Breast epithelium (tissue), 4 donors: ENCODE measurements around the gene ID4. TPM values are rescaled to one million over a fixed set of nuclear protein-coding genes. Genes with fewer than 3 reads are reported as not detected.

Experiments
- DNase-seq, 2 donors: peaks; one replicate each; pipeline ENCODE4 v3.0.0-alpha.2; 2019; ENCODE audit warnings: low spot score in 2 of 2
- H3K27ac ChIP-seq, 2 donors: fragments of 200-600 bp; sonication (generic) in 1 of 2; one replicate each; pipeline ENCODE4 v1.5.1; 2016 to 2019; ENCODE audit warnings: mild to moderate bottlenecking in 1 of 2
- H3K27me3 ChIP-seq, 2 donors: fragments of 200-600 bp; sonication (generic) in 1 of 2; one replicate each; pipeline versions ENCODE4 v1.5.1 to v1.6.0; 2017 to 2019; ENCODE audit warnings: control low read depth in 1 of 2, mild to moderate bottlenecking in 1 of 2
- H3K36me3 ChIP-seq: fragments of 200-600 bp; one replicate; pipeline ENCODE4 v1.5.1; 2019
- H3K4me1 ChIP-seq, 2 donors: fragments of 200-600 bp; sonication (generic); one replicate each; pipeline ENCODE4 v1.5.1; 2016 to 2019; ENCODE audit warnings: control low read depth in 1 of 2
- H3K4me3 ChIP-seq, 3 donors: fragments of 200-600 bp; sonication (generic); 1 replicate in 2 of 3; 2 replicates in 1 of 3; pipeline ENCODE4 v1.5.1; 2016 to 2019; ENCODE audit warnings: mild to moderate bottlenecking in 3 of 3, moderate library complexity in 2 of 3
- H3K9me3 ChIP-seq, 2 donors: fragments of 200-600 bp; sonication (generic) in 1 of 2; one replicate each; pipeline ENCODE4 v1.5.1; 2016 to 2019; ENCODE audit warnings: control low read depth in 1 of 2
- CTCF ChIP-seq, 3 donors: fragments of 450-650 bp; IDR thresholded peaks; one replicate each; pipeline ENCODE4 v1.5.1; 2016 to 2017; ENCODE audit warnings: antibody characterized with exemption in 3 of 3, mild to moderate bottlenecking in 3 of 3, moderate library complexity in 3 of 3
- POLR2A ChIP-seq: fragments of 450-650 bp; IDR thresholded peaks from one replicate; pipeline ENCODE4 v1.6.1; 2016; ENCODE audit warnings: antibody characterized with exemption, mild to moderate bottlenecking, moderate library complexity
- POLR2AphosphoS5 ChIP-seq, 3 donors: sonication (generic); formaldehyde crosslinking; IDR thresholded peaks; one replicate each; pipeline ENCODE4 v1.6.1; 2017; ENCODE audit warnings: antibody characterized with exemption in 3 of 3
- intact Hi-C: fragments of 100-400 bp; cut with DNase I; formaldehyde crosslinking; loops from one replicate; pipeline ENCODE4 v1.15.1; 2023; ENCODE audit warnings: low total_unique reads
- total RNA-seq, 3 donors: library from RNA; depleted of rRNA; stranded (reverse); fragments of >200 nt; gene quantifications; one replicate each; pipeline ENCODE4 v1.1.0, GENCODE V29; 2016

The ID4 gene
- total RNA-seq, 3 donors from 2014 or later: 45.9 to 92.9 (median 57.1) TPM

GRCh38 chr6:19873031-19873430 is 35.9 kb downstream of the ID4 start:
- no peak for DNase-seq
- no peaks in the 10 kb centered on the region for H3K36me3 ChIP-seq
- no peaks in the 10 kb centered on the region for H3K27me3 ChIP-seq
- no peak overlapping the region for H3K4me3 ChIP-seq
- TF ChIP-seq CTCF (IDR thresholded peaks at IDR 0.05) (no peak), POLR2AphosphoS5 (IDR thresholded peaks at IDR 0.05) (no peak), POLR2A (no peak)
- H3K9me3 ChIP-seq: no peaks in the 10 kb centered on the region
- no peak overlapping the region for H3K27ac ChIP-seq
- no peaks in the 10 kb centered on the region for H3K4me1 ChIP-seq
- intact Hi-C loops: no loop called here

GRCh38 chr6:19876672-19877071 is 39.5 kb downstream of the ID4 start:
- H3K36me3 ChIP-seq: no peaks in the 10 kb centered on the region
- no peak for TF ChIP-seq CTCF (IDR thresholded peaks at IDR 0.05)
- TF ChIP-seq POLR2A: no peak
- TF ChIP-seq POLR2AphosphoS5 (IDR thresholded peaks at IDR 0.05): no peak
- H3K9me3 ChIP-seq: no peaks in the 10 kb centered on the region
- intact Hi-C loops: no loop called here
- no peak overlapping the region for H3K27ac ChIP-seq
- no peak overlapping the region for H3K4me3 ChIP-seq
- H3K27me3 ChIP-seq: no peaks in the 10 kb centered on the region
- DNase-seq: no peak
- H3K4me1 ChIP-seq: no peaks in the 10 kb centered on the region

- TF ChIP-seq CTCF (IDR thresholded peaks at IDR 0.05): no peak
- no peak for TF ChIP-seq POLR2A
- no peak for TF ChIP-seq POLR2AphosphoS5 (IDR thresholded peaks at IDR 0.05)
- no peaks in the 10 kb centered on the region for H3K4me1 ChIP-seq
- no peak for DNase-seq
- H3K9me3 ChIP-seq: no peaks in the 10 kb centered on the region
- H3K4me3 ChIP-seq: no peak overlapping the region
- H3K36me3 ChIP-seq: no peaks in the 10 kb centered on the region
- no peak overlapping the region for H3K27ac ChIP-seq
- no peaks in the 10 kb centered on the region for H3K27me3 ChIP-seq
- intact Hi-C loops: no loop called here
Measured at GRCh38 chr6:19879663-19880062, 42.5 kb downstream of the ID4 start.

- H3K4me1 ChIP-seq: no peaks in the 10 kb centered on the region
- TF ChIP-seq CTCF (IDR thresholded peaks at IDR 0.05) (no peak), POLR2AphosphoS5 (IDR thresholded peaks at IDR 0.05) (no peak), POLR2A (no peak)
- intact Hi-C loops: no loop called here
- H3K4me3 ChIP-seq: no peak overlapping the region
- H3K9me3 ChIP-seq: no peaks in the 10 kb centered on the region
- no peak overlapping the region for H3K27ac ChIP-seq
- no peaks in the 10 kb centered on the region for H3K36me3 ChIP-seq
- no peaks in the 10 kb centered on the region for H3K27me3 ChIP-seq
- DNase-seq: no peak
Measured at GRCh38 chr6:19880066-19880465, 42.9 kb downstream of the ID4 start.

- intact Hi-C loops: no loop called here
- no peaks in the 10 kb centered on the region for H3K9me3 ChIP-seq
- H3K4me3 ChIP-seq: no peak overlapping the region
- no peaks in the 10 kb centered on the region for H3K27me3 ChIP-seq
- H3K4me1 ChIP-seq: peaks cover 0 to 4% of the 10 kb centered on the region in 2 donors
- no peak for TF ChIP-seq POLR2A
- TF ChIP-seq POLR2AphosphoS5 (IDR thresholded peaks at IDR 0.05): no peak
- TF ChIP-seq CTCF (IDR thresholded peaks at IDR 0.05): no peak
- H3K27ac ChIP-seq: no peak overlapping the region
- H3K36me3 ChIP-seq: no peaks in the 10 kb centered on the region
- DNase-seq: no peak
Measured at GRCh38 chr6:19891451-19891850, 54.3 kb downstream of the ID4 start.
